Upper lobe of right lung (tissue), 1 donor: ENCODE measurements around the gene HACD2. TPM values are rescaled to one million over a fixed set of nuclear protein-coding genes. Genes with fewer than 3 reads are reported as not detected.

ENCODE experiments used
- ATAC-seq: fragments of 200-7000 bp; cut with Tn5 transposase; one replicate; pipeline ENCODE4 v1.9.1; 2020; ENCODE audit warnings: mild to moderate bottlenecking, moderate library complexity
- DNase-seq: peaks from one replicate; pipeline ENCODE4 v3.0.0-alpha.2; 2020
- H3K27ac ChIP-seq: fragments of 200-600 bp; one replicate; pipeline ENCODE4 v1.8.0; 2022
- H3K27me3 ChIP-seq: fragments of 200-600 bp; one replicate; pipeline ENCODE4 v1.8.0; 2022; ENCODE audit warnings: mild to moderate bottlenecking
- H3K36me3 ChIP-seq: fragments of 200-600 bp; one replicate; pipeline ENCODE4 v1.8.0; 2022
- H3K4me1 ChIP-seq: fragments of 200-600 bp; one replicate; pipeline ENCODE4 v1.8.0; 2022
- H3K4me3 ChIP-seq: fragments of 200-600 bp; one replicate; pipeline ENCODE4 v1.8.0; 2022; ENCODE audit warnings: mild to moderate bottlenecking
- H3K9me3 ChIP-seq: fragments of 200-600 bp; one replicate; pipeline ENCODE4 v1.8.0; 2022
- CTCF ChIP-seq: fragments of 200-600 bp; IDR thresholded peaks from one replicate; pipeline ENCODE4 v1.8.0; 2022; ENCODE audit warnings: antibody characterized with exemption
- intact Hi-C: fragments of 100-400 bp; cut with DNase I; formaldehyde crosslinking; loops from one replicate; pipeline ENCODE4 v1.11.0; 2022
- total RNA-seq: library from RNA; stranded (reverse); fragmentation: NEBNext Ultra II Directional; extraction: Animal tissue kit (Norgen Biotek cat#: 25700); gene quantifications from one replicate; pipeline ENCODE4 v1.2.1, GENCODE V29; 2021
- donor health status: DM: no; HTN: yes; CAD: no; lungs with severe emphysema.

The HACD2 gene
- total RNA-seq, 1 donor from 2014 or later: 47.2 TPM

- intact Hi-C loops: no loop called here
These were observed 103.0 kb downstream of the HACD2 start for GRCh38 chr3:123481722-123482457.

GRCh38 chr3:123481071-123481470, 103.8 kb downstream of the HACD2 start:
- no peak for TF ChIP-seq CTCF
- no peak for DNase-seq
- no peaks in the 10 kb centered on the region for H3K4me1 ChIP-seq
- intact Hi-C loops: no loop called here
- ATAC-seq: no peak
- no peaks in the 10 kb centered on the region for H3K36me3 ChIP-seq
- H3K4me3 ChIP-seq: no peak overlapping the region
- no peaks in the 10 kb centered on the region for H3K9me3 ChIP-seq
- no peak overlapping the region for H3K27ac ChIP-seq
- no peaks in the 10 kb centered on the region for H3K27me3 ChIP-seq

More at GRCh38 chr3:123481722-123482457, 103.0 kb downstream of the HACD2 start:
- H3K27me3 ChIP-seq: no peaks in the 10 kb centered on the region
- H3K9me3 ChIP-seq: no peaks in the 10 kb centered on the region
- no peak for TF ChIP-seq CTCF
- DNase-seq (no peak), ATAC-seq (no peak)
- H3K27ac ChIP-seq: no peak overlapping the region
- H3K4me1 ChIP-seq: no peaks in the 10 kb centered on the region
- H3K4me3 ChIP-seq: no peak overlapping the region
- no peaks in the 10 kb centered on the region for H3K36me3 ChIP-seq

- Histone ChIP-seq H3K27ac (no peak overlapping the region), H3K27me3 (no peaks in the 10 kb centered on the region), H3K4me1 (no peaks in the 10 kb centered on the region), H3K36me3 (no peaks in the 10 kb centered on the region), H3K4me3 (no peak overlapping the region), H3K9me3 (no peaks in the 10 kb centered on the region)
- no peak for TF ChIP-seq CTCF
- no peak for DNase-seq
- intact Hi-C loops: no loop called here
- peak; percentile 15 for ATAC-seq
These were observed 104.4 kb downstream of the HACD2 start for GRCh38 chr3:123480428-123480827.

DNA sequence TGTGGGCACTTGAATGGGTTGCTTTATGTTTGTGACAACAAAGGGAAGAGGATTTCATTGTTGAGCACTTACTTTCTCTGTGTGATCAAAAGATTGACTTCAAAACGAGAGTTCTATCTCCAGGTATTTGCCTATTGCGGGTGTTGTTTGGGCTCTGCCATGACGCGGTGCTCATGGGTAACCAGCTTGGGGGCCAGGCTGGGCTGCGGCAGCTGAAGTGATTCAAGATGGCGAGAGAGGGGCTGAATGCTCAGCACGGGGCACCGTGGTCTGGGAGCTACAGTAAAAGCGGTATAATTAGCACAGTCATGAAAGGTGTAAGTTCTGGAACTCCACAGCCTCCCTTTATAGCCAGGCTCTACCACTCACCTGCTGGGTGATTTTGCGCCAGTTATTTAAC, 105.0 kb downstream of the HACD2 start:
- Histone ChIP-seq H3K4me1 (no peaks in the 10 kb centered on the region), H3K9me3 (no peaks in the 10 kb centered on the region), H3K36me3 (no peaks in the 10 kb centered on the region), H3K27ac (no peak overlapping the region), H3K27me3 (peaks cover 3% of the 10 kb centered on the region), H3K4me3 (no peak overlapping the region)
- no peak for TF ChIP-seq CTCF
- DNase-seq: no peak
- intact Hi-C loops: no loop called here
- ATAC-seq: no peak

- no peaks in the 10 kb centered on the region for H3K9me3 ChIP-seq
- no peaks in the 10 kb centered on the region for H3K4me1 ChIP-seq
- no peaks in the 10 kb centered on the region for H3K36me3 ChIP-seq
- intact Hi-C loops: no loop called here
- no peak overlapping the region for H3K4me3 ChIP-seq
- H3K27me3 ChIP-seq: peaks cover 4% of the 10 kb centered on the region
- no peak for DNase-seq
- no peak for ATAC-seq
- H3K27ac ChIP-seq: no peak overlapping the region
- TF ChIP-seq CTCF: no peak
These were observed 106.5 kb downstream of the HACD2 start for GRCh38 chr3:123478314-123478713.
